Uterus (tissue), 4 donors: ENCODE measurements around the gene HK3. TPM values are rescaled to one million over a fixed set of nuclear protein-coding genes. Genes with fewer than 3 reads are reported as not detected.

Experiments used
- DNase-seq, 2 donors: peaks; one replicate each; pipeline ENCODE4 v3.0.0-alpha.2; 2019 to 2020
- H3K27ac ChIP-seq, 2 donors: fragments of 200-600 bp; sonication (generic); 1 replicate in 1 of 2; 2 replicates in 1 of 2; pipeline ENCODE4 v1.5.1; 2016 to 2018
- H3K27me3 ChIP-seq, 2 donors: fragments of 200-600 bp; sonication (generic); one replicate each; pipeline ENCODE4 v1.5.1; 2018 to 2019; ENCODE audit warnings: control low read depth in 1 of 2
- H3K36me3 ChIP-seq, 2 donors: fragments of 200-600 bp; sonication (generic); one replicate each; pipeline ENCODE4 v1.5.1; 2019; ENCODE audit warnings: control low read depth in 1 of 2
- H3K4me1 ChIP-seq, 2 donors: fragments of 200-600 bp; sonication (generic); one replicate each; pipeline ENCODE4 v1.5.1; 2018 to 2019; ENCODE audit warnings: control low read depth in 1 of 2
- H3K4me3 ChIP-seq, 2 donors: fragments of 200-600 bp; sonication (generic); 1 replicate in 1 of 2; 2 replicates in 1 of 2; pipeline ENCODE4 v1.5.1; 2018 to 2019; ENCODE audit warnings: mild to moderate bottlenecking in 1 of 2
- H3K9me3 ChIP-seq, 2 donors: fragments of 200-600 bp; sonication (generic); one replicate each; pipeline ENCODE4 v1.5.1; 2019; ENCODE audit warnings: control low read depth in 1 of 2
- POLR2A ChIP-seq, 2 donors: fragments of 450-650 bp; IDR thresholded peaks; one replicate each; pipeline ENCODE4 v1.6.1; 2016; ENCODE audit warnings: antibody characterized with exemption in 2 of 2, mild to moderate bottlenecking in 1 of 2, moderate library complexity in 1 of 2
- intact Hi-C: fragments of 100-400 bp; cut with DNase I; formaldehyde crosslinking; loops from one replicate; pipeline ENCODE4 v1.15.1; 2023; ENCODE audit warnings: low total_unique reads
- total RNA-seq, 4 donors: library from RNA; depleted of rRNA in 3 of 4; stranded (reverse); fragments of >200 nt in 3 of 4; gene quantifications; one replicate each; pipeline versions ENCODE4 v1.1.0 to v1.2.4, GENCODE V29; 2014 to 2023
- TF ChIP-seq, protein P1 (sequence below), 4 experiments: fragments of 200-600 bp in 2 of 4; fragments of 450-650 bp in 2 of 4; sonication (generic) in 2 of 4; IDR thresholded peaks; one replicate each; pipeline ENCODE4 v1.5.1; 2016 to 2019; ENCODE audit warnings: antibody characterized with exemption in 4 of 4, mild to moderate bottlenecking in 2 of 4, moderate library complexity in 1 of 4
- donor health status: DM: yes; HTN: yes; CAD: no.

Gene HK3
- total RNA-seq, 4 donors from 2014 or later, result 1.5 to 6.9 (median 3.4) TPM

- H3K27ac ChIP-seq, result no peak overlapping the region
- H3K4me3 ChIP-seq, result no peak overlapping the region
- intact Hi-C loops, result no loop called here
- H3K27me3 ChIP-seq, result no peaks in the 10 kb centered on the region
- no peak for TF ChIP-seq POLR2A (IDR thresholded peaks at IDR 0.05)
- TF ChIP-seq, protein P1, sequence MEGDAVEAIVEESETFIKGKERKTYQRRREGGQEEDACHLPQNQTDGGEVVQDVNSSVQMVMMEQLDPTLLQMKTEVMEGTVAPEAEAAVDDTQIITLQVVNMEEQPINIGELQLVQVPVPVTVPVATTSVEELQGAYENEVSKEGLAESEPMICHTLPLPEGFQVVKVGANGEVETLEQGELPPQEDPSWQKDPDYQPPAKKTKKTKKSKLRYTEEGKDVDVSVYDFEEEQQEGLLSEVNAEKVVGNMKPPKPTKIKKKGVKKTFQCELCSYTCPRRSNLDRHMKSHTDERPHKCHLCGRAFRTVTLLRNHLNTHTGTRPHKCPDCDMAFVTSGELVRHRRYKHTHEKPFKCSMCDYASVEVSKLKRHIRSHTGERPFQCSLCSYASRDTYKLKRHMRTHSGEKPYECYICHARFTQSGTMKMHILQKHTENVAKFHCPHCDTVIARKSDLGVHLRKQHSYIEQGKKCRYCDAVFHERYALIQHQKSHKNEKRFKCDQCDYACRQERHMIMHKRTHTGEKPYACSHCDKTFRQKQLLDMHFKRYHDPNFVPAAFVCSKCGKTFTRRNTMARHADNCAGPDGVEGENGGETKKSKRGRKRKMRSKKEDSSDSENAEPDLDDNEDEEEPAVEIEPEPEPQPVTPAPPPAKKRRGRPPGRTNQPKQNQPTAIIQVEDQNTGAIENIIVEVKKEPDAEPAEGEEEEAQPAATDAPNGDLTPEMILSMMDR (IDR thresholded peaks at IDR 0.05), result no peak
- DNase-seq, result no peak
- H3K9me3 ChIP-seq, result no peaks in the 10 kb centered on the region
- no peaks in the 10 kb centered on the region for H3K36me3 ChIP-seq
- H3K4me1 ChIP-seq, result no peaks in the 10 kb centered on the region
Observed at GRCh38 chr5:176943816-176944215, 44.7 kb upstream of the HK3 start.

GRCh38 chr5:176941951-176942350, 42.8 kb upstream of the HK3 start:
- no peaks in the 10 kb centered on the region for H3K9me3 ChIP-seq
- intact Hi-C loops, result no loop called here
- H3K27ac ChIP-seq, result no peak overlapping the region
- DNase-seq, result no peak
- H3K36me3 ChIP-seq, result no peaks in the 10 kb centered on the region
- H3K4me1 ChIP-seq, result no peaks in the 10 kb centered on the region
- H3K4me3 ChIP-seq, result no peak overlapping the region
- TF ChIP-seq POLR2A (IDR thresholded peaks at IDR 0.05), result no peak
- TF ChIP-seq, protein P1 (IDR thresholded peaks at IDR 0.05), result no peak
- H3K27me3 ChIP-seq, result no peaks in the 10 kb centered on the region

- no peak for DNase-seq
- no peaks in the 10 kb centered on the region for H3K4me1 ChIP-seq
- TF ChIP-seq POLR2A (IDR thresholded peaks at IDR 0.05), result no peak
- TF ChIP-seq, protein P1 (IDR thresholded peaks at IDR 0.05), result no peak
- H3K27ac ChIP-seq, result no peak overlapping the region
- no peaks in the 10 kb centered on the region for H3K36me3 ChIP-seq
- intact Hi-C loops, result no loop called here
- H3K4me3 ChIP-seq, result no peak overlapping the region
- H3K9me3 ChIP-seq, result no peaks in the 10 kb centered on the region
- no peaks in the 10 kb centered on the region for H3K27me3 ChIP-seq
Observed at GRCh38 chr5:176938472-176938871, 39.3 kb upstream of the HK3 start.

DNA sequence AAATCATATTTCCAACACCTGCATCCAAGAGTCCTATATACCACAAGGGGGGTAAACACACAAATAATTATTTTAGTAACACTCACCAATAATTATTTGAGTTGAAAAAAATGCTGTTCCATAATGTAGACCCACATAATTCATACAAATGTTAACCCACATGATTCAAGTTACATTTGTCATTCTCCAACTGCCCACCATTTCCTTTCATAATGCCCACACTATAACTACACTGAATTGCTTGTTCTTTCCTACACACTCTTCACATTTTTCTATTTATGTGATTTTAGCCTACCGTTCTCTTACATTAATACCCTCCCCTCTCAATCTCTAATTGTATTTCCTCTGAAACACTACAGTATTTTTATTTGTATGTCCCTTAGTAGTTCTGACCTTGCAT, 35.9 kb upstream of the HK3 start:
- no peaks in the 10 kb centered on the region for H3K9me3 ChIP-seq
- no peak for DNase-seq
- H3K27ac ChIP-seq, result no peak overlapping the region
- TF ChIP-seq POLR2A (IDR thresholded peaks at IDR 0.05), result no peak
- TF ChIP-seq, protein P1 (IDR thresholded peaks at IDR 0.05), result no peak
- intact Hi-C loops, result no loop called here
- H3K27me3 ChIP-seq, result no peaks in the 10 kb centered on the region
- no peaks in the 10 kb centered on the region for H3K4me1 ChIP-seq
- H3K4me3 ChIP-seq, result no peak overlapping the region
- no peaks in the 10 kb centered on the region for H3K36me3 ChIP-seq

- no peak for DNase-seq
- intact Hi-C loops, result no loop called here
- Histone ChIP-seq H3K4me1 (no peaks in the 10 kb centered on the region), H3K4me3 (no peak overlapping the region), H3K27ac (no peak overlapping the region), H3K27me3 (no peaks in the 10 kb centered on the region), H3K36me3 (no peaks in the 10 kb centered on the region), H3K9me3 (no peaks in the 10 kb centered on the region)
- TF ChIP-seq POLR2A (IDR thresholded peaks at IDR 0.05), result no peak
- TF ChIP-seq, protein P1 (IDR thresholded peaks at IDR 0.05), result no peak
Observed at GRCh38 chr5:176934309-176934930, 35.3 kb upstream of the HK3 start.
